Medulla oblongata (tissue), 1 donor: ENCODE results near the gene PTRH1.

Source experiments
- DNase-seq: peaks from one replicate; pipeline ENCODE4 v3.0.0-alpha.2; 2015; ENCODE audit errors: extremely low spot score

The PTRH1 gene

GRCh38 chr9:127720031-127720864, 4.8 kb upstream of the PTRH1 start:
- no peak for DNase-seq

GRCh38 chr9:127717766-127718165, 2.3 kb upstream of the PTRH1 start:
- peak; percentile 69 for DNase-seq

GRCh38 chr9:127716412-127716811, 949 bp upstream of the PTRH1 start:
- DNase-seq, result no peak

- no peak for DNase-seq
Measured at GRCh38 chr9:127714951-127715469, 453 bp downstream of the PTRH1 start.

- no peak for DNase-seq
Measured at GRCh38 chr9:127714020-127714750, 1.3 kb downstream of the PTRH1 start.

GRCh38 chr9:127712867-127713266, 2.6 kb downstream of the PTRH1 start:
- DNase-seq, result no peak

- no peak for DNase-seq
Measured at GRCh38 chr9:127712371-127712770, 3.1 kb downstream of the PTRH1 start.

- no peak for DNase-seq
Measured at GRCh38 chr9:127711831-127712274, 3.6 kb downstream of the PTRH1 start.

- no peak for DNase-seq
Measured at GRCh38 chr9:127711226-127711701, 4.2 kb downstream of the PTRH1 start.

- no peak for DNase-seq
Measured at GRCh38 chr9:127710204-127710783, 5.2 kb downstream of the PTRH1 start.

- no peak for DNase-seq
Measured at GRCh38 chr9:127708952-127709587, 6.4 kb downstream of the PTRH1 start.

GRCh38 chr9:127707766-127708165, 7.7 kb downstream of the PTRH1 start:
- DNase-seq, result no peak

- no peak for DNase-seq
Measured at GRCh38 chr9:127706836-127707241, 8.6 kb downstream of the PTRH1 start, which contains the start of gene CFAP157. Gene CFAP157 (plus strand): TSS chr9:127706988. CDS start chr9:127707032, 44 bp downstream.

- no peak for DNase-seq
Measured at GRCh38 chr9:127705577-127706379, 9.7 kb downstream of the PTRH1 start.

GRCh38 chr9:127703289-127703946, 12.0 kb downstream of the PTRH1 start:
- no peak for DNase-seq

- DNase-seq, result no peak
Measured at GRCh38 chr9:127700594-127701255, 14.7 kb downstream of the PTRH1 start.

- no peak for DNase-seq
Measured at GRCh38 chr9:127700140-127700539, 15.3 kb downstream of the PTRH1 start.

- peak; percentile 99 for DNase-seq
Measured at GRCh38 chr9:127698985-127699670, 16.3 kb downstream of the PTRH1 start.

- no peak for DNase-seq
Measured at GRCh38 chr9:127698386-127698785, 17.1 kb downstream of the PTRH1 start.
